Measurements from ENCODE around the gene RBP4.

Gene RBP4

DNA sequence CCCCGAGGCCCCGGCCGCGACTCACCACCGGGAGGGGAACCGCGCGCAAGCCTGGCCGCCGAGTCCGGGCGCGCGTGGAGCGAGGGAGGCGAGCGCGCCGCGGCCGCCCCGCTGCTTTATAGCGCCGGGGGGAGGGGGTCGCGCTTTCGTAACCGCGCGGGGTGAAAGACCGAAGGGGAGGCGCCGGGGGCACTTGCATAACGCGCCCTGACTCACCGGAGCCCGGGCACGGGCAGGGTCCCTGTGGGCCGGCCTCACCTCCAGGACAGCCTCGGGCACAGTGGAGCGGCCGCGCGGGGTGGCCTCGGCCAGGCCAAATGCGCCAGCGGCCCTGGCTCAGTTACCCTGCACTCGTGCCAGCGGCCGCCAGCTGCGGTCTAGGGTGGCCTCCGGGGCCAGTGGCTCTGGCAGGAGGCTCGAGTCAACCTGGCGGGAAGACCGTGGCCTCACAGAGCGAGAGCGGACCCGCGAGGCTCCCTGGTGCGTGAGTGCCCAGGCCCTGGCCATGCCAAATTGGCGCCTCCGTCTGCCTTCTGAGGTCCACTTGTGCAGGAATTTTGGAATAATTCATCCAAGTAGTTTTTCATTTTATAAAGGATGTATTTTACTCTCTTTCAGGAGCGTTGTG, at the start of gene RBP4:
Gene RBP4, minus strand, starts transcription at position 90 of the 628 bp plus-strand sequence. CDS start 207 bp downstream, outside the sequence.
- DNase-seq (ENCODE audit: low read depth in 2 of 2, low spot score in 1 of 2): no peak

- no peak for DNase-seq (ENCODE audit: low read depth in 2 of 2, low spot score in 1 of 2)
Measured at GRCh38 chr10:93639791-93640190, 38.8 kb upstream of the RBP4 start.

DNA sequence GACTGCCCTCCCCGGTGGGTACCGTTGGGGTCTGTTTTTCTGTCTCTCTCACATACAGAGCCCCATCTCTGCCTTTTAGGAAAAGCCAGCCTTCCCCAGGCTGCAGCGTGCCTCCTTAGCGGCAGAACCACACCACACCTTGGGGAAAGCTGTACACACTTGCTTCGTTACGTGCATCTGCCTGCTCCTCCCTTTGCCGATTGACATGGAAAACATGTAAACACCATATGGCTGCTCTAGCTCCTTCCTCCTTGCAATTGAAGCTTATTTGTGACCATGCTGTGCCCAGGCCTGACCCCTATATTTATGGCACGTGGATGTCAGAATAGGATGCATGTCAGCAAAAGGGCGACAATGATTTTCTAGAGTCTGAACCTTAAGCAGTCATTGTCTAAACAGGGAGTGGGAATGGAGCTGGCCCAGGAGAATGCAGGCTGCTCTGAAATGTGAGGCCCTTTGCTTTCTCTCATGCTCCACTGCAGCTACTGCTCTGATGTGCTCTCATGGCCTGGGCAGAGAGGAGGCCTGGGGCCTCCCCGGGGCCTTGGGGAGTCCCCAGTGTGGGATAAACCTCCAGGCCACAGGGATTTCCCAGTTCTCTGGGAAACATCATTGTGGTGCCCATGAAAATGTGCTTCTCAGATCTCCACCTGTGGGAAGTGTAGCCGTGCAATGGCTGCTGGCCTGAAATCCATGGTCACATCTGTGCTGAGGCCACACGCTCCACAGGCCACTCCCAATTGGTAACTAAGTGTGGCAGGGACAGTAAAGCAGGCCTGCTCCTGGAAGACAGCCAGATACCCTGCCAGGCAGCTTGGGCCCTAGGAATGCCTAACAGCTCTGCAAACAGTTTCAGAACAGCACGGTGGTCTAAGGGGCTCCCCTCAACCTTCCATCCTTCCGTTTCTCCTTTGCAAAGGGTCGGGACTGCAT, 29.9 kb upstream of the RBP4 start:
- DNase-seq (ENCODE audit: low read depth in 2 of 2, low spot score in 1 of 2): no peak

- no peak for DNase-seq (ENCODE audit: low read depth in 2 of 2, low spot score in 1 of 2)
Measured at GRCh38 chr10:93629647-93630305, 28.7 kb upstream of the RBP4 start.

- DNase-seq (ENCODE audit: low read depth in 2 of 2, low spot score in 1 of 2): no peak
Measured at GRCh38 chr10:93628858-93629257, 27.8 kb upstream of the RBP4 start.

GRCh38 chr10:93622942-93623341, 21.9 kb upstream of the RBP4 start:
- DNase-seq (ENCODE audit: low read depth in 2 of 2, low spot score in 1 of 2): no peak

DNA sequence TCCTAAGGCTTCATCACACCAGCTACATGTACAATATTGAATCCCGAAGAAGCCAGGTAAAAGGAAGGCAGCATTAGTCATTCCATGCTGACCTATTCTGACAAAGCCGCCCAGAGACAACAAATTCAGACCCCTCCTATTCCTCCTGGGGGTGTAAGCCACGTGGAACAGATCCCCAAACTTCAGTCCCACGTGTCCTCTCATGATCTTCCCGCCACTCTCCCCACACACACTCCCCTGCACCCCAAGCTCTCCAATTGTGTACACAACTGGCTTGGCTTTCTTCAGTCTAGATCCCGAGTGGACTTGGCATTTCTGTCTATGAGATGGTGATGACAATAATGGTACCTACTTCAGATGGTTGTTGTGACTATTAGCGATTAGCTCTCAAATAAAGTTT, 19.9 kb upstream of the RBP4 start:
- no peak for DNase-seq (ENCODE audit: low read depth in 2 of 2, low spot score in 1 of 2)

- no peak for DNase-seq (ENCODE audit: low read depth in 2 of 2, low spot score in 1 of 2)
Measured at GRCh38 chr10:93615576-93616235, 14.7 kb upstream of the RBP4 start.

DNA sequence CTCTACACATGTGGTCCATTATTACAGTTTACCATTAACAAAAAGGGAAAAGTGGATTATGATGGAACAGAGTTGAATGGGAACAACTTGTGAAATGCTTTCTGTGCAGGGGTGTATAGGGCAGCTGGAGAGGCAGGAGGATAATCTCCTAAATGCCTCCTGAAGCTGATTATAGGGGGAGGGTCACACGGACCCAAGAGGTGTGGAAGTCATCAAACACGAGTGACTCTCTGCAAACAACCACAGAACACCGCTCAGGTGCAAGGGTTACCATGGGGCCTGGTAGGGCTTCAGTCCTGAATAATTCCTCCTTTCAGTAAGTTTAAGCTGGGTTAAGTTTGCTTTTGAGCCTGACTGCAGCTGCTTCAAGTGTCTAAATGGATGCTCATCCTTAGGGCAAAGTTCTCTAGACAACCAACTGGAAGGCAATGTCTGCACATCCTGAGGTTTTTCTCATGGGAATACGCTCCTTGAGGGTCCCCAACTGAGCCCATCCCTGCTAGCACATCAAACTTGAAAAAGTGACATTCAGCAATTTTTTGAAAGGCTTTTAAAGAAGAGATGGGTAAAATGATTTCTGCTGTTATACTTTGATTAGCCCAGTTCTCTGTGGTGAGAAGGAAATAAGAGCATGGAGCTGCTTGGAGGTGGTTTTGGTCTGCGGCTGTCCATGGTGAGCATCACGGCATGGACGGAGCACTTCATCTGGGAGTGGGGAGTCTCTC, 13.2 kb upstream of the RBP4 start:
- DNase-seq (ENCODE audit: low read depth in 2 of 2, low spot score in 1 of 2): no peak

- DNase-seq (ENCODE audit: low read depth in 2 of 2, low spot score in 1 of 2): no peak
Measured at GRCh38 chr10:93613126-93613525, 12.1 kb upstream of the RBP4 start.

GRCh38 chr10:93612311-93612710, 11.3 kb upstream of the RBP4 start, which contains the start of gene PDE6C:
TSS of gene PDE6C (plus strand) at chr10:93612537. CDS start at chr10:93612726, 189 bp downstream.
- DNase-seq (ENCODE audit: low read depth in 2 of 2, low spot score in 1 of 2): no peak

- no peak for DNase-seq (ENCODE audit: low read depth in 2 of 2, low spot score in 1 of 2)
Measured at GRCh38 chr10:93608421-93608820, 7.4 kb upstream of the RBP4 start.

DNA sequence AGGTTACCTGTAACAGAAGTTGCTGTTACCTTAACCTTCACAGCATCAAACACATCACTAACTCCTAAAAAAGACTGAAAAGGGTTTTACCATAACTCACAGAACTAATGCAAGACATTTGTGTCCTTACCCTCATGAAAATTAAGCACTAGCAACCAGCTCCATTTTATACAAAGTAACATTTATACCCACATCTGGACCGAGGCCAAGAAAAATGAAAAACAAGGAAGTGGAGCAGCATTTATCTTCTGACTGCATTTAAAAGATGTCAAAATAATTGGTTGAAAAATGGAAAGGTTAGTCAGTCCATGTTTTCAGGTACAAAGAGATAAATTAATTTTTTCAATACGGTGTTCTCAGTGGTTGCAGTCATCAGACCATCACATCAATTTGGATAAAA, 3.1 kb upstream of the RBP4 start:
- no peak for DNase-seq (ENCODE audit: low read depth in 2 of 2, low spot score in 1 of 2)

GRCh38 chr10:93603023-93603422, 2.0 kb upstream of the RBP4 start:
- no peak for DNase-seq (ENCODE audit: low read depth in 2 of 2, low spot score in 1 of 2)

- no peak for DNase-seq (ENCODE audit: low read depth in 2 of 2, low spot score in 1 of 2)
Measured at GRCh38 chr10:93601774-93602162, 733 bp upstream of the RBP4 start.

- no peak for DNase-seq (ENCODE audit: low read depth in 2 of 2, low spot score in 1 of 2)
Measured at GRCh38 chr10:93600446-93601145, 439 bp downstream of the RBP4 start.

- DNase-seq (ENCODE audit: low read depth in 2 of 2, low spot score in 1 of 2): no peak
Measured at GRCh38 chr10:93599778-93600177, 1.3 kb downstream of the RBP4 start.

DNA sequence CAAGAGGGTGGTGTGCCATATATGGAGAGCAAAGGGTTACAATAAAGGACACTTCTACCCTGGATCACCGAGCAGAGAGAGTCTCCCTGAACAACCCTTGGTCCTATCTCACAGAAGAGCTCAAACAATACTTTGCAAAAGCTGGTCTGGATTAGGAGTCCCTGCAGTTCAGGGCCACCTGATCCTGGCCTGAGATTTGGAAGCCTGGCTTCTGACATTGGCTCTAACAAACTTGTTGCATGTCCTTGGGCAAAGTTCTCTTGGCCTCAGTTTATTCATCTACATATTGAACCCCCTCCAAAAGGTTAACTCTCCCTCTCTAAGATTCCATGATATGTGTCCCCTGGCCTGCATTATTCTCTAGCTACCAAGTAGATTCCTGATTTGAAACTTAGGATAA, 1.7 kb downstream of the RBP4 start:
- DNase-seq (ENCODE audit: low read depth in 2 of 2, low spot score in 1 of 2): no peak

DNA sequence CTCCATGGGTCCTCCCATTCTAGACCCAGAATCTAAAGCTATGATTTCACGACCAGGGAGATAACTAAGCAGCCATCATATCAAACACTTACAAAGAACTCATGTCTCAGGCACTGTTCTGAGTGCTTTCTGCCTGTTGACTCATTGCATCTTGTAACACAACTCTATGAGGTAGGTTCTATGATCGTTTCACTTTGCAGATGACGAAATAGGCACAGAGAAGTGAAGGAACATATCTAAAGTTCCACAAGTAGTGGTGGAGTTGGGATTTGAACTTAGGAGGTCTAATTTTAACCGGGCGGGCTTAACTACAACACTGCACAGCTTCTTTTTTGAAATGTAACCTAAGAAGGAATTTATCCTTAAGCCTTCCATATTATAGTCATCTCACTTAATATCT, 2.9 kb downstream of the RBP4 start:
- no peak for DNase-seq (ENCODE audit: low read depth in 2 of 2, low spot score in 1 of 2)

- DNase-seq (ENCODE audit: low read depth in 2 of 2, low spot score in 1 of 2): no peak
Measured at GRCh38 chr10:93597075-93597599, 3.9 kb downstream of the RBP4 start.

Data from stimulated activated CD8-positive, alpha-beta memory T cell treated with anti-CD3 and anti-CD28 coated beads, Interleukin-4, amount 100 ng/mL, for 1 hour (primary cell).